HEK293 (cell line): ENCODE data around the gene TMEM134.

Experiments used
- CTCF ChIP-seq: fragments of 450-650 bp; formaldehyde crosslinking; IDR thresholded peaks from 2 replicates; pipeline ENCODE4 v1.5.1; 2016; ENCODE audit warnings: missing biosample characterization, missing genetic modification characterization
- GLI4 ChIP-seq: fragments of 450-650 bp; formaldehyde crosslinking; IDR thresholded peaks from 2 replicates; pipeline ENCODE4 v1.5.1; 2016; ENCODE audit warnings: missing biosample characterization, missing genetic modification characterization
- IKZF3 ChIP-seq: fragments of 450-650 bp; IDR thresholded peaks from 2 replicates; pipeline ENCODE4 v1.5.0; 2018; ENCODE audit warnings: missing biosample characterization, mild to moderate bottlenecking, missing genetic modification characterization, moderate library complexity
- KLF1 ChIP-seq: fragments of 450-650 bp; formaldehyde crosslinking; IDR thresholded peaks from 2 replicates; pipeline ENCODE4 v1.5.1; 2016; ENCODE audit warnings: missing biosample characterization, missing genetic modification characterization
- KLF16 ChIP-seq: fragments of 450-650 bp; formaldehyde crosslinking; IDR thresholded peaks from 2 replicates; pipeline ENCODE4 v1.5.1; 2017; ENCODE audit warnings: missing biosample characterization, missing genetic modification characterization
- PRDM6 ChIP-seq: fragments of 450-650 bp; formaldehyde crosslinking; IDR thresholded peaks from 2 replicates; pipeline ENCODE4 v1.5.1; 2017; ENCODE audit warnings: missing biosample characterization, missing genetic modification characterization
- SCRT2 ChIP-seq: fragments of 450-650 bp; formaldehyde crosslinking; IDR thresholded peaks from 2 replicates; pipeline ENCODE4 v1.5.1; 2016; ENCODE audit warnings: missing biosample characterization, missing genetic modification characterization
- ZBTB17 ChIP-seq: fragments of 450-650 bp; formaldehyde crosslinking; IDR thresholded peaks from 2 replicates; pipeline ENCODE4 v1.5.1; 2016; ENCODE audit warnings: missing biosample characterization, missing genetic modification characterization
- ZBTB48 ChIP-seq: fragments of 450-650 bp; formaldehyde crosslinking; IDR thresholded peaks from 2 replicates; pipeline ENCODE4 v1.5.1; 2016; ENCODE audit warnings: missing biosample characterization, missing genetic modification characterization
- ZFP41 ChIP-seq: fragments of 450-650 bp; formaldehyde crosslinking; IDR thresholded peaks from 2 replicates; pipeline ENCODE4 v1.5.1; 2016; ENCODE audit warnings: missing biosample characterization, missing genetic modification characterization, borderline replicate concordance
- ZFP69B ChIP-seq: fragments of 450-650 bp; formaldehyde crosslinking; IDR thresholded peaks from 2 replicates; pipeline ENCODE4 v1.5.1; 2016; ENCODE audit warnings: missing biosample characterization, missing genetic modification characterization
- ZNF112 ChIP-seq: fragments of 450-650 bp; formaldehyde crosslinking; IDR thresholded peaks from 2 replicates; pipeline ENCODE4 v1.5.0; 2017; ENCODE audit warnings: missing biosample characterization, missing genetic modification characterization
- ZNF157 ChIP-seq: fragments of 450-650 bp; formaldehyde crosslinking; IDR thresholded peaks from 2 replicates; pipeline ENCODE4 v1.5.1; 2016; ENCODE audit warnings: missing biosample characterization, missing genetic modification characterization
- ZNF214 ChIP-seq: fragments of 450-650 bp; formaldehyde crosslinking; IDR thresholded peaks from 2 replicates; pipeline ENCODE4 v1.5.1; 2017; ENCODE audit warnings: missing biosample characterization, mild to moderate bottlenecking, missing genetic modification characterization, borderline replicate concordance
- ZNF24 ChIP-seq: fragments of 450-650 bp; formaldehyde crosslinking; IDR thresholded peaks from 2 replicates; pipeline ENCODE4 v1.5.1; 2016; ENCODE audit warnings: missing biosample characterization, missing genetic modification characterization
- ZNF248 ChIP-seq: fragments of 450-650 bp; formaldehyde crosslinking; IDR thresholded peaks from 2 replicates; pipeline ENCODE4 v1.5.1; 2017; ENCODE audit warnings: missing biosample characterization, missing genetic modification characterization
- ZNF274 ChIP-seq, 2 experiments: fragments of 200-500 bp in 1 of 2; fragments of 450-650 bp in 1 of 2; sonication (Bioruptor generic) in 1 of 2; formaldehyde crosslinking in 1 of 2; IDR thresholded peaks; 2 replicates each; pipeline versions ENCODE4 v1.5.1 to v1.6.1; 2014 to 2016; ENCODE audit warnings: borderline replicate concordance in 1 of 2, inconsistent platforms in 1 of 2, low read length in 1 of 2, missing biosample characterization in 1 of 2, missing genetic modification characterization in 1 of 2
- ZNF302 ChIP-seq: fragments of 450-650 bp; formaldehyde crosslinking; IDR thresholded peaks from 2 replicates; pipeline ENCODE4 v1.5.1; 2016; ENCODE audit warnings: missing biosample characterization, missing genetic modification characterization, low read depth
- ZNF311 ChIP-seq: fragments of 450-650 bp; formaldehyde crosslinking; IDR thresholded peaks from 2 replicates; pipeline ENCODE4 v1.5.1; 2017; ENCODE audit warnings: missing biosample characterization, missing genetic modification characterization, borderline replicate concordance
- ZNF341 ChIP-seq: fragments of 450-650 bp; formaldehyde crosslinking; IDR thresholded peaks from 2 replicates; pipeline ENCODE4; 2016; ENCODE audit warnings: low read depth, missing biosample characterization, missing genetic modification characterization
- ZNF366 ChIP-seq: fragments of 450-650 bp; formaldehyde crosslinking; conservative IDR thresholded peaks from 2 replicates; pipeline ENCODE4 v1.5.1; 2016; ENCODE audit warnings: missing biosample characterization, missing genetic modification characterization
- ZNF394 ChIP-seq: fragments of 450-650 bp; formaldehyde crosslinking; IDR thresholded peaks from 2 replicates; pipeline ENCODE4 v1.5.1; 2016; ENCODE audit warnings: missing biosample characterization, missing genetic modification characterization, mild to moderate bottlenecking, moderate library complexity, borderline replicate concordance
- ZNF423 ChIP-seq: fragments of 450-650 bp; formaldehyde crosslinking; IDR thresholded peaks from 2 replicates; pipeline ENCODE4 v1.5.1; 2016; ENCODE audit warnings: missing biosample characterization, missing genetic modification characterization
- ZNF626 ChIP-seq: fragments of 450-650 bp; sonication (Bioruptor Pico); formaldehyde crosslinking; IDR thresholded peaks from 2 replicates; pipeline ENCODE4 v1.5.1; 2018; ENCODE audit warnings: missing biosample characterization, missing genetic modification characterization, inconsistent platforms
- ZNF629 ChIP-seq: fragments of 450-650 bp; formaldehyde crosslinking; IDR thresholded peaks from 2 replicates; pipeline ENCODE4 v1.5.1; 2017; ENCODE audit warnings: missing biosample characterization, missing genetic modification characterization
- ZNF658 ChIP-seq: fragments of 450-650 bp; formaldehyde crosslinking; IDR thresholded peaks from 2 replicates; pipeline ENCODE4; 2016; ENCODE audit warnings: missing biosample characterization, missing genetic modification characterization
- ZNF707 ChIP-seq: fragments of 450-650 bp; formaldehyde crosslinking; IDR thresholded peaks from 2 replicates; pipeline ENCODE4 v1.5.1; 2016; ENCODE audit warnings: missing biosample characterization, missing genetic modification characterization
- ZNF747 ChIP-seq: fragments of 450-650 bp; formaldehyde crosslinking; IDR thresholded peaks from 2 replicates; pipeline ENCODE4 v1.5.1; 2016; ENCODE audit warnings: missing biosample characterization, missing genetic modification characterization
- ZNF791 ChIP-seq: fragments of 450-650 bp; formaldehyde crosslinking; IDR thresholded peaks from 2 replicates; pipeline ENCODE4 v1.5.1; 2016; ENCODE audit warnings: missing biosample characterization, missing genetic modification characterization
- TF ChIP-seq, protein P1 (sequence below): fragments of 450-650 bp; formaldehyde crosslinking; IDR thresholded peaks from 2 replicates; pipeline ENCODE4 v1.5.1; 2016; ENCODE audit warnings: missing biosample characterization, missing genetic modification characterization
- TF ChIP-seq, protein P2 (sequence below): fragments of 450-650 bp; formaldehyde crosslinking; IDR thresholded peaks from 2 replicates; pipeline ENCODE4 v1.5.1; 2016; ENCODE audit warnings: missing biosample characterization, missing genetic modification characterization
- TF ChIP-seq, protein P3 (sequence below): fragments of 450-650 bp; IDR thresholded peaks from 2 replicates; pipeline ENCODE4 v1.5.1; 2018; ENCODE audit warnings: missing biosample characterization, missing genetic modification characterization

The TMEM134 gene

DNA sequence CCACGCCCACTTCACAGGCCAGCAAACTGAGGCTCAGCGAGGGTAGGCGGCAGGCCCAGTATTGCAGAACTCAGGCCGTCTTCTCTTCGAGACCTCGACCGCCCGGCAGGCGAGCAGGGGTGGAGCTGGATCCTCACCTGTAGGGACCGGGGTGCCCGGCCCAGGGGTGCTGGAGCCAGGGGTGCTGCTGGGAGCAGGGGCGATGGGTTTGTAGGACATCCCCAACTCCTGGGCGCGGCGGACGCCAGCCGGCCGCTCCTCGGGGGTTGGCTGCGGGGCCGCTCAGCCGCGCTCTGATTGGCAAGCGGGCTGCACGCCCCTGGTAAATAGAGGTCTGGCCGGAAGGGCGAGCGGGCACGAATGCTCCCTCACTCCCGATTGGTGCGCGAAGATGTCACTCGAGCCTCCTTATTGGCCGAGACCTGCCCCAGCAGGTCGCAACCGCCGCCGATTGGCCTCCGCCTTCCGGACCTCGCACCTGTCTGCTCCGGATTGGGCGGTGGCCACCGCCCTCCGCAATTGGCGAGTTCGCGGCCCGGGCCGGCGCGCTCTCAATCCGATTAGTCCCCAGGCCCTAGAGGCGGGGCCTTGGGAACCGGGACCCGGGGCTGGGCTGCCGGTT is 38.9 kb upstream of the TMEM134 start, which contains the start of gene CDK2AP2 (continued):
- TF ChIP-seq ZNF626 (tag by site-specific recombination) (no peak), ZFP69B (tag by site-specific recombination) (peak; percentile 60), ZNF302 (tag by site-specific recombination) (no peak), ZNF157 (tag by site-specific recombination) (no peak), ZNF341 (peak; percentile 66), ZNF366 (tag by site-specific recombination) (no peak), KLF1 (peak; percentile 35), ZNF707 (tag by site-specific recombination) (no peak), ZNF214 (tag by site-specific recombination) (no peak), ZNF791 (tag by site-specific recombination) (no peak), ZNF394 (tag by site-specific recombination) (no peak), ZNF423 (peak; percentile 96), ZBTB17 (tag by site-specific recombination) (no peak; the same call in 1 of the 2 replicates), PRDM6 (no peak), ZNF747 (tag by site-specific recombination) (no peak), ZNF658 (tag by site-specific recombination) (no peak), ZNF248 (tag by site-specific recombination) (no peak), ZNF112 (tag by site-specific recombination) (no peak), ZNF629 (no peak; the same call in 1 of the 2 replicates), ZFP41 (tag by site-specific recombination) (no peak), SCRT2 (tag by site-specific recombination) (peak; percentile 42; the same call in 1 of the 2 replicates), GLI4 (tag by site-specific recombination) (no peak), ZNF274 (IDR thresholded peaks at IDR 0.05; ENCODE audit: low read length) (no peak), ZNF274 (tag by site-specific recombination; IDR thresholded peaks at IDR 0.05; ENCODE audit: borderline replicate concordance) (no peak), ZBTB48 (0 out of 2 replicates have a peak, but pooled peaks have one; percentile 71), CTCF (0 out of 2 replicates have a peak, but pooled peaks have one; percentile 9), ZNF311 (no peak), KLF16 (tag by site-specific recombination) (no peak), IKZF3 (tag by site-specific recombination) (no peak), ZNF24 (tag by site-specific recombination) (no peak; the same call in 1 of the 2 replicates)
- TF ChIP-seq, protein P1, sequence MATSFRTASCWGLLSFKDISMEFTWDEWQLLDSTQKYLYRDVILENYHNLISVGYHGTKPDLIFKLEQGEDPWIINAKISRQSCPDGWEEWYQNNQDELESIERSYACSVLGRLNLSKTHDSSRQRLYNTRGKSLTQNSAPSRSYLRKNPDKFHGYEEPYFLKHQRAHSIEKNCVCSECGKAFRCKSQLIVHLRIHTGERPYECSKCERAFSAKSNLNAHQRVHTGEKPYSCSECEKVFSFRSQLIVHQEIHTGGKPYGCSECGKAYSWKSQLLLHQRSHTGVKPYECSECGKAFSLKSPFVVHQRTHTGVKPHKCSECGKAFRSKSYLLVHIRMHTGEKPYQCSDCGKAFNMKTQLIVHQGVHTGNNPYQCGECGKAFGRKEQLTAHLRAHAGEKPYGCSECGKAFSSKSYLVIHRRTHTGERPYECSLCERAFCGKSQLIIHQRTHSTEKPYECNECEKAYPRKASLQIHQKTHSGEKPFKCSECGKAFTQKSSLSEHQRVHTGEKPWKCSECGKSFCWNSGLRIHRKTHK (tag by site-specific recombination), result no peak
- TF ChIP-seq, protein P2, sequence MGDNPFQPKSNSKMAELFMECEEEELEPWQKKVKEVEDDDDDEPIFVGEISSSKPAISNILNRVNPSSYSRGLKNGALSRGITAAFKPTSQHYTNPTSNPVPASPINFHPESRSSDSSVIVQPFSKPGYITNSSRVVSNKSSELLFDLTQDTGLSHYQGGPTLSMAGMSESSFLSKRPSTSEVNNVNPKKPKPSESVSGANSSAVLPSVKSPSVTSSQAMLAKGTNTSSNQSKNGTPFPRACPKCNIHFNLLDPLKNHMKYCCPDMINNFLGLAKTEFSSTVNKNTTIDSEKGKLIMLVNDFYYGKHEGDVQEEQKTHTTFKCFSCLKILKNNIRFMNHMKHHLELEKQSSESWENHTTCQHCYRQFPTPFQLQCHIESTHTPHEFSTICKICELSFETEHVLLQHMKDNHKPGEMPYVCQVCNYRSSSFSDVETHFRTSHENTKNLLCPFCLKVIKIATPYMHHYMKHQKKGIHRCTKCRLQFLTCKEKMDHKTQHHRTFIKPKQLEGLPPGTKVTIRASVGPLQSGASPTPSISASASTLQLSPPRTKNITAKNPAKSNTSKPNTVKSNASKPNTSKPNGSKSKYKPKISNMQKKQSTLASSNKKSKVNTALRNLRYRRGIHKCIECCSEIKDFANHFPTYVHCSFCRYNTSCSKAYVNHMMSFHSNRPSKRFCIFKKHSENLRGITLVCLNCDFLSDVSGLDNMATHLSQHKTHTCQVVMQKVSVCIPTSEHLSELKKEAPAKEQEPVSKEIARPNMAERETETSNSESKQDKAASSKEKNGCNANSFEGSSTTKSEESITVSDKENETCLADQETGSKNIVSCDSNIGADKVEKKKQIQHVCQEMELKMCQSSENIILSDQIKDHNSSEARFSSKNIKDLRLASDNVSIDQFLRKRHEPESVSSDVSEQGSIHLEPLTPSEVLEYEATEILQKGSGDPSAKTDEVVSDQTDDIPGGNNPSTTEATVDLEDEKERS (tag by site-specific recombination), result no peak
- TF ChIP-seq, protein P3, sequence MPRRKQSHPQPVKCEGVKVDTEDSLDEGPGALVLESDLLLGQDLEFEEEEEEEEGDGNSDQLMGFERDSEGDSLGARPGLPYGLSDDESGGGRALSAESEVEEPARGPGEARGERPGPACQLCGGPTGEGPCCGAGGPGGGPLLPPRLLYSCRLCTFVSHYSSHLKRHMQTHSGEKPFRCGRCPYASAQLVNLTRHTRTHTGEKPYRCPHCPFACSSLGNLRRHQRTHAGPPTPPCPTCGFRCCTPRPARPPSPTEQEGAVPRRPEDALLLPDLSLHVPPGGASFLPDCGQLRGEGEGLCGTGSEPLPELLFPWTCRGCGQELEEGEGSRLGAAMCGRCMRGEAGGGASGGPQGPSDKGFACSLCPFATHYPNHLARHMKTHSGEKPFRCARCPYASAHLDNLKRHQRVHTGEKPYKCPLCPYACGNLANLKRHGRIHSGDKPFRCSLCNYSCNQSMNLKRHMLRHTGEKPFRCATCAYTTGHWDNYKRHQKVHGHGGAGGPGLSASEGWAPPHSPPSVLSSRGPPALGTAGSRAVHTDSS (tag by site-specific recombination), result no peak
